H54 (cell line): ENCODE results near the gene TMUB2.

Experiments used
- DNase-seq: peaks from one replicate; pipeline ENCODE4 v3.0.0; 2011; ENCODE audit warnings: low spot score, mixed read lengths; ENCODE audit not compliant: insufficient read length
- FAIRE-seq: peaks from 3 replicates; lab custom pipeline; 2011; peaks lifted over from hg19 to GRCh38; lab: Jason Lieb, UNC
- POLR2A ChIP-seq: IDR thresholded peaks from 2 replicates; pipeline ENCODE4 v1.6.1; 2011; ENCODE audit warnings: low read depth, mild to moderate bottlenecking, low read length

Gene TMUB2

GRCh38 chr17:44202756-44203155, 16.0 kb downstream of the TMUB2 start:
- FAIRE-seq = no peak
- DNase-seq = no peak
- no peak for TF ChIP-seq POLR2A

- DNase-seq = no peak
- TF ChIP-seq POLR2A = no peak
- FAIRE-seq = no peak
Measured at GRCh38 chr17:44203731-44204440, 17.1 kb downstream of the TMUB2 start.

GRCh38 chr17:44204441-44204882, 17.7 kb downstream of the TMUB2 start:
- FAIRE-seq = no peak
- no peak for TF ChIP-seq POLR2A
- no peak for DNase-seq

- FAIRE-seq (no peak), DNase-seq (no peak)
- no peak for TF ChIP-seq POLR2A
Measured at GRCh38 chr17:44205962-44206824, 19.4 kb downstream of the TMUB2 start.

GRCh38 chr17:44206825-44207155, 20.0 kb downstream of the TMUB2 start:
- no peak for TF ChIP-seq POLR2A
- DNase-seq = no peak
- FAIRE-seq = no peak

- DNase-seq (no peak), FAIRE-seq (no peak)
- no peak for TF ChIP-seq POLR2A
Measured at GRCh38 chr17:44207319-44207718, 20.5 kb downstream of the TMUB2 start.

- TF ChIP-seq POLR2A = no peak
- FAIRE-seq (no peak), DNase-seq (no peak)
Measured at GRCh38 chr17:44207743-44208142, 21.0 kb downstream of the TMUB2 start.

GRCh38 chr17:44209786-44210341, 23.1 kb downstream of the TMUB2 start:
- no peak for DNase-seq
- TF ChIP-seq POLR2A = no peak
- FAIRE-seq = no peak

GRCh38 chr17:44210342-44211192, 23.8 kb downstream of the TMUB2 start:
- DNase-seq (peak; percentile 90), FAIRE-seq (no peak)
- TF ChIP-seq POLR2A = no peak

- TF ChIP-seq POLR2A = no peak
- FAIRE-seq (no peak), DNase-seq (no peak)
Measured at GRCh38 chr17:44211281-44212265, 24.8 kb downstream of the TMUB2 start.

GRCh38 chr17:44212507-44213402, 26.0 kb downstream of the TMUB2 start:
- DNase-seq (no peak), FAIRE-seq (no peak)
- no peak for TF ChIP-seq POLR2A
